Stromal cell of bone marrow (primary cell): ENCODE measurements around the gene PFKFB2.
"Not testable (repeated sequence)": the region's sequence is repeated elsewhere in the genome, so short reads cannot be mapped to it uniquely, and the experiment has no call there.

Source experiments
- DNase-seq: peaks from one replicate; pipeline ENCODE4 v3.0.0-alpha.2; 2012; ENCODE audit warnings: low read depth

The PFKFB2 gene

GRCh38 chr1:207039380-207040180 is 13.5 kb upstream of the PFKFB2 start:
- DNase-seq: no peak

- DNase-seq: no peak
Observed at GRCh38 chr1:207040181-207040533, 12.9 kb upstream of the PFKFB2 start.

- not testable (repeated sequence) for DNase-seq
Observed at GRCh38 chr1:207041397-207041796, 11.7 kb upstream of the PFKFB2 start.

GRCh38 chr1:207045453-207045852 is 7.6 kb upstream of the PFKFB2 start:
- DNase-seq: no peak

GRCh38 chr1:207047505-207047904 is 5.6 kb upstream of the PFKFB2 start:
- no peak for DNase-seq

GRCh38 chr1:207048041-207048440 is 5.0 kb upstream of the PFKFB2 start:
- no peak for DNase-seq

GRCh38 chr1:207049054-207049453 is 4.0 kb upstream of the PFKFB2 start:
- DNase-seq: no peak

GRCh38 chr1:207049514-207049913 is 3.6 kb upstream of the PFKFB2 start:
- no peak for DNase-seq

- peak; percentile 54 for DNase-seq
Observed at GRCh38 chr1:207049974-207050391, 3.1 kb upstream of the PFKFB2 start.

- DNase-seq: peak; percentile 83
Observed at GRCh38 chr1:207050480-207051190, 2.4 kb upstream of the PFKFB2 start.

GRCh38 chr1:207051191-207051943 is 1.7 kb upstream of the PFKFB2 start, which contains the start of gene YOD1:
Gene YOD1, minus strand, starts transcription at chr1:207051208. Its CDS starts 178 bp downstream, at chr1:207051030.
- peak; percentile 82 for DNase-seq

- no peak for DNase-seq
Observed at GRCh38 chr1:207054491-207054890, 1.4 kb downstream of the PFKFB2 start.

GRCh38 chr1:207055386-207056001 is 2.4 kb downstream of the PFKFB2 start:
- DNase-seq: no peak

GRCh38 chr1:207056673-207057072 is 3.6 kb downstream of the PFKFB2 start:
- DNase-seq: no peak

GRCh38 chr1:207058252-207058651 is 5.2 kb downstream of the PFKFB2 start:
- no peak for DNase-seq

- no peak for DNase-seq
Observed at GRCh38 chr1:207058878-207059867, 6.1 kb downstream of the PFKFB2 start.

- DNase-seq: no peak
Observed at GRCh38 chr1:207059881-207060280, 6.8 kb downstream of the PFKFB2 start.

GRCh38 chr1:207060596-207060995 is 7.5 kb downstream of the PFKFB2 start:
- DNase-seq: no peak

- DNase-seq: no peak
Observed at GRCh38 chr1:207062058-207062457, 9.0 kb downstream of the PFKFB2 start.

- no peak for DNase-seq
Observed at GRCh38 chr1:207063014-207063413, 9.9 kb downstream of the PFKFB2 start.

GRCh38 chr1:207064561-207064960 is 11.5 kb downstream of the PFKFB2 start:
- DNase-seq: no peak
